GM19023 (cell line): ENCODE data around the gene KDELR3.

Source experiments
- ATAC-seq: cut with Tn5 transposase; IDR thresholded peaks from one replicate; pipeline ENCODE4 v1.9.1; 2021; ENCODE audit warnings: mild to moderate bottlenecking, moderate library complexity; ENCODE audit not compliant: unreplicated experiment

The KDELR3 gene

GRCh38 chr22:38437416-38437815 is 30.5 kb upstream of the KDELR3 start:
- ATAC-seq: no peak

GRCh38 chr22:38440747-38441350 is 27.0 kb upstream of the KDELR3 start:
- ATAC-seq: no peak

- ATAC-seq: no peak
Observed at GRCh38 chr22:38441620-38442287, 26.1 kb upstream of the KDELR3 start.

- ATAC-seq: no peak
Observed at GRCh38 chr22:38442967-38443627, 24.8 kb upstream of the KDELR3 start.

- no peak for ATAC-seq
Observed at GRCh38 chr22:38443628-38444521, 24.0 kb upstream of the KDELR3 start.

- no peak for ATAC-seq
Observed at GRCh38 chr22:38444783-38445182, 23.1 kb upstream of the KDELR3 start.

GRCh38 chr22:38446018-38446601 is 21.8 kb upstream of the KDELR3 start:
- no peak for ATAC-seq

GRCh38 chr22:38448945-38449745 is 18.8 kb upstream of the KDELR3 start:
- no peak for ATAC-seq

- ATAC-seq: no peak
Observed at GRCh38 chr22:38449776-38450175, 18.1 kb upstream of the KDELR3 start.

- ATAC-seq: no peak
Observed at GRCh38 chr22:38450234-38450797, 17.6 kb upstream of the KDELR3 start.

GRCh38 chr22:38451404-38451803 is 16.5 kb upstream of the KDELR3 start:
- no peak for ATAC-seq

GRCh38 chr22:38451864-38452263 is 16.0 kb upstream of the KDELR3 start:
- ATAC-seq: no peak

- ATAC-seq: no peak
Observed at GRCh38 chr22:38452373-38453065, 15.4 kb upstream of the KDELR3 start.

GRCh38 chr22:38453066-38453672 is 14.7 kb upstream of the KDELR3 start:
- no peak for ATAC-seq

- ATAC-seq: no peak
Observed at GRCh38 chr22:38453996-38454352, 13.9 kb upstream of the KDELR3 start.

- ATAC-seq: no peak
Observed at GRCh38 chr22:38454353-38455075, 13.4 kb upstream of the KDELR3 start.

GRCh38 chr22:38455076-38455529 is 12.8 kb upstream of the KDELR3 start, which contains the start of gene KCNJ4:
TSS of gene KCNJ4 (minus strand) at chr22:38455199. CDS start at chr22:38428132, 27,067 bp downstream.
- ATAC-seq: no peak
